ENCODE data around the gene TMEM254.
A peak's percentile ranks its signal among the peaks of the same experiment; 100 is the strongest.
"Not testable (repeated sequence)": the region's sequence is repeated elsewhere in the genome, so short reads cannot be mapped to it uniquely, and the experiment has no call there.

TMEM254 gene, protein sequence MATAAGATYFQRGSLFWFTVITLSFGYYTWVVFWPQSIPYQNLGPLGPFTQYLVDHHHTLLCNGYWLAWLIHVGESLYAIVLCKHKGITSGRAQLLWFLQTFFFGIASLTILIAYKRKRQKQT

DNA sequence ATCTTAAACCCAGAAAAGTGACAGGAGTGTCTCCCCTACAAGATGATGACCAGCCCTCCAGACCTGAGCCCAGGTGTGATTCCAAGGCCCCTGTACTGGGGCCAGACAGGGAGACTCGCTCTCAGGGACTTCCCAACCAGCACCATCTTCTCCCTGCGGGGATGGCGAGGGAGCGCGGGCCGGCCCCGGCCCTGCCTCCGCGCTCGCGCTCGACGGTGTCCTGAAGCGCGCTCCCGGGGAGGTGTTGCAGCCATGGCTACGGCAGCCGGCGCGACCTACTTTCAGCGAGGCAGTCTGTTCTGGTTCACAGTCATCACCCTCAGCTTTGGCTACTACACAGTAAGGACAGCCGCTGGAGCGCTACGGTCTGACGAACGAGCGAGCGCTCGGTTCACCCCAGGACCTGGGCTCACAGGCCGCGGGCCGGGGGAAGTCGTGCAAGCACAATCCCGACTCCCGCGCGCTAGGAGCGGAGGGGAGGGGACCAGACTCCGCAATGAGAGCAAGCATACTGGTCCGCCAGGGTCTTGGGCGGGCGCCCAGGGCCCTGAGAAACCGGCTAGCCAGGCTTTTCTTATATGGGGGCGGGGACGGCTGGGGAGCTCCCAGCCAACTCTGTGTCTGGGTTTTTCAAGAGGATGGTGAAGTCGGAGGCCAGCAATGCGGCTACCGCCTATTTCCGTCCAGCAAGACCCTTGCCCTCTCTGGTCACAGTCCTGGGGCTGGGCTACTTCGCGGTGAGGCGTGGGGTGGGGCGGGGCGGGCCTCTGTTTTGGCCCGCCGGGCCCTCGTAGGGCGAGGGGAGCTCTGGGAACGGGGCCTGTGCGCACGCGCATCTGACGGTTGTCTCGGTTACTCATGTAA, at the start of gene TMEM254:
Gene TMEM254 (plus strand): TSS at position 218 of the 864 bp plus-strand sequence. CDS start 35 bp downstream, at position 253.
- DNase-seq (ENCODE audit: low read depth) = peak; percentile 91
- TF ChIP-seq, protein P1, sequence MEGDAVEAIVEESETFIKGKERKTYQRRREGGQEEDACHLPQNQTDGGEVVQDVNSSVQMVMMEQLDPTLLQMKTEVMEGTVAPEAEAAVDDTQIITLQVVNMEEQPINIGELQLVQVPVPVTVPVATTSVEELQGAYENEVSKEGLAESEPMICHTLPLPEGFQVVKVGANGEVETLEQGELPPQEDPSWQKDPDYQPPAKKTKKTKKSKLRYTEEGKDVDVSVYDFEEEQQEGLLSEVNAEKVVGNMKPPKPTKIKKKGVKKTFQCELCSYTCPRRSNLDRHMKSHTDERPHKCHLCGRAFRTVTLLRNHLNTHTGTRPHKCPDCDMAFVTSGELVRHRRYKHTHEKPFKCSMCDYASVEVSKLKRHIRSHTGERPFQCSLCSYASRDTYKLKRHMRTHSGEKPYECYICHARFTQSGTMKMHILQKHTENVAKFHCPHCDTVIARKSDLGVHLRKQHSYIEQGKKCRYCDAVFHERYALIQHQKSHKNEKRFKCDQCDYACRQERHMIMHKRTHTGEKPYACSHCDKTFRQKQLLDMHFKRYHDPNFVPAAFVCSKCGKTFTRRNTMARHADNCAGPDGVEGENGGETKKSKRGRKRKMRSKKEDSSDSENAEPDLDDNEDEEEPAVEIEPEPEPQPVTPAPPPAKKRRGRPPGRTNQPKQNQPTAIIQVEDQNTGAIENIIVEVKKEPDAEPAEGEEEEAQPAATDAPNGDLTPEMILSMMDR (IDR thresholded peaks at IDR 0.05; ENCODE audit: low read length, missing control alignments) = no peak
- H3K4me3 ChIP-seq (replicated peaks; ENCODE audit: low read depth, low read length) = peak within 1 kb of the TSS; percentile 95

DNA sequence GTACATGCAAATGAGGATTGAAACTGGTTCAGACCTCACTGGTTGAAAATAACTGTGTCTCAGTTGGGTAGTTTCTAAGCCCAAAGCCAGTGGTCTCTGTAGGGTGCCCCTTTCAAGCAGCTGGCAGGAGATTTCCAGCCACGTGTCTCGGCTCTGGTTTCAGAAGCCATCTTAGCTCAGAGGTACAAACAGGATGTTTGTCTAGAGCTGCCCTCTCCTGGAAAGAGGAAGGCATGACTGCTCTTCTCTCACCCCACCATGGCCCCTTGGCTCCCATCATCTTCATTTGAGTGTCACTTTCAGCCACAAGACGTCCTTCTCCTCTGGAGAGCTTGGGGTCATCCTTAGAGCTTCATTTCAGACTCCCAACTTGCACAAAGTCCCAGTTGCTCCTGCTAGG, 49.3 kb upstream of the TMEM254 start:
- H3K4me3 ChIP-seq (replicated peaks; ENCODE audit: low read depth, low read length) = not testable (repeated sequence)
- TF ChIP-seq, protein P1 (IDR thresholded peaks at IDR 0.05; ENCODE audit: low read length, missing control alignments) = peak; percentile 14
- peak; percentile 17 for DNase-seq (ENCODE audit: low read depth)

DNA sequence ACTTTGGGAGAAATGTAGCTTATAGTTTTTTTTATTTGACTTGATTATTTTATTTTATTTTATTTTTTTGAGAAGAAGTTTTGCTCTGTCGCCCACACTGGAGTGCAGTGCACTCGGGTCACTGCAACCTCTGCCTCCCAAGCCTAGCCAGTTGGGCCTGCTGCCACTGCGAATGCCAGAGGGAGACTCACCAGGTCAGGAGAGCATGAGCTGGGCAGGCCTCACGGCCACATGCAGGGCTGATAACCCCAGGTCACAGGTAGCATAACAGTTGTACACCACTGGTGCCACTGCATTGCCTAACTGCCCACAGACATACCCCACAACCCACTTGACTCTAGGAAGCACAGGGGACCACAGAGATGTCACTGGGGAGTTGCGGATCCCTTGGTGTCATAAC, 48.6 kb upstream of the TMEM254 start:
- H3K4me3 ChIP-seq (replicated peaks; ENCODE audit: low read depth, low read length); DNase-seq (ENCODE audit: low read depth): not testable (repeated sequence)

DNA sequence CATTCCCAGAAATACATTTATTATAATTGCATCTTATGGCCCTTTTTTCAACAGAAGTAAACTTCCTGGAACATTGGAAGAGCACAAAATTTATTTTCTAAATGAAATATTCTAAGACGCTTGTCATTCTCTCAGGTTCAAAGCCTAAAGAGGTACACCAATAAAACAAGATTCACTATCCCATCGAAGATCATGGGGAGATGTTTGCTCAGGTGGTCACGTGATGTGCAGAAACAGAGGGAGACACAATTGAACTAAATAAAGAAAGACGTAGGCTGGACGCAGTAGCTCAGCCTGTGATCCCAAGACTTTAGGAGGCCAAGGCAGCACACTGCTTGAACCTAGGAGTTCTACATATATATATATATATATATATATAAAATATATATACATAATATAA, 46.0 kb upstream of the TMEM254 start:
- TF ChIP-seq, protein P1 (IDR thresholded peaks at IDR 0.05; ENCODE audit: low read length, missing control alignments) = no peak
- no peak for DNase-seq (ENCODE audit: low read depth)
- no peak overlapping the region for H3K4me3 ChIP-seq (replicated peaks; ENCODE audit: low read depth, low read length)

DNA sequence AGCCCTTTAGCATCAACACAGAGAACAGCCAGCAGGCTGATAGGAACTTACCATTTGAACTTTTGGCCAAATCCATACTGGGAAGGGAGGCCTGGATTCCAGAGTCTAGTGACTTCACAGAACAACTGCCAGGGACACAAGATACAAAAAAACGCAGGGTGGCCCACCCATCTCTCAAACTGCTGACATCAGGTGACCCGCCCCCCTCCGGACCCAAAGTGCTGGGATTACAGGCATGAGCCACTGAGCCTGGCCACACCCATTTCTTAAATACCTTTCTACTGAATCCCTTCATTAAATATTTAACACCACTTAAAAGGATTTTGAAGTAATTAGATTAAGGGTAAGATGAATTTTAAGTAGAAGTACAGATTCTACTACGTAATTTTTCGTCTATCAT, 43.7 kb upstream of the TMEM254 start:
- not testable (repeated sequence) for H3K4me3 ChIP-seq (replicated peaks; ENCODE audit: low read depth, low read length); DNase-seq (ENCODE audit: low read depth)

DNA sequence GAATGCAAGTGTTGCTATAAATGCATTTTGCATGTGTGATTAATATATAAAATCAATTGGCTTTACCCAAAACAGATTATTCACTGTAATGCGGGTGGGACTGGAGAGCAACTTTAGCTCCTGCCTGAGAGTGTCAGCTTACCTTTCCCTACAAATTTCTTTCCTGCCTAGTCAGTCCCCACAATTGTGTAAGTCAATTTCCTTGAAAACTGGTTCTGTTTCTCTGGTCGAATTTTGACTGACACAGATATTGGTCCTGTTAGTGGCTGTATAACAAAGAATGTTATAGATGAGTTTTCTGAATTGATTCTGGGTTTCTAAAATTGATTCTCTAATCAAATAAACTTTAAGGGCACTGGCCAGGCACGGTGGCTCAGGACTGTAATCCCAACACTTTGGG, 43.0 kb upstream of the TMEM254 start:
- H3K4me3 ChIP-seq (replicated peaks; ENCODE audit: low read depth, low read length); DNase-seq (ENCODE audit: low read depth): not testable (repeated sequence)

DNA sequence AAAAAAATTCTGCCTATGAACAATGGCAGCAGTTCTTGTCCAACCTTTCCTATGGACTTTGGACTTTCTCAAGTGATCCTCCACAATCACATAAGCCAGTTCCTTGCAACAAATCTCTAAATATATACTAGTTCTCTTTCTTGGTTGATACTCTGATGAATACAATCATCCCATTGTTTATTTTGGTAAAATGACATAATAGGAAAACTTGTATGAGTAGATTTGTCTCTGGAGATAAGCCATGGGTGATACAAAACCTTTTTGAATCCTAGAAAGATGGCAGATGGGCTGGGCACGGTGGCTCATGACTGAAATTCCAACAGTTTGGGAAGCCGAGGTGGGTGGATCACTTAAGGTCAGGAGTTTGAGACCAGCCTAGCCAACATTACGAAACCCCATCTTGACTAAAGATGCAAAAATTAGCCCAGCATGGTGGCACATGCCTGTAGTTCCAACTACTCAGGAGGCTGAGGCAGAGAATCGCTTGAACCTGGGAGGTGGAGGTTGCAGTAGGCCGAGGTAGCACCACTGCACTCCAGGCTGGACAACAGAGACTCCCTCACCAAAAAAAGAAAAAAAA, 41.5 kb upstream of the TMEM254 start:
- DNase-seq (ENCODE audit: low read depth); H3K4me3 ChIP-seq (replicated peaks; ENCODE audit: low read depth, low read length): not testable (repeated sequence)

DNA sequence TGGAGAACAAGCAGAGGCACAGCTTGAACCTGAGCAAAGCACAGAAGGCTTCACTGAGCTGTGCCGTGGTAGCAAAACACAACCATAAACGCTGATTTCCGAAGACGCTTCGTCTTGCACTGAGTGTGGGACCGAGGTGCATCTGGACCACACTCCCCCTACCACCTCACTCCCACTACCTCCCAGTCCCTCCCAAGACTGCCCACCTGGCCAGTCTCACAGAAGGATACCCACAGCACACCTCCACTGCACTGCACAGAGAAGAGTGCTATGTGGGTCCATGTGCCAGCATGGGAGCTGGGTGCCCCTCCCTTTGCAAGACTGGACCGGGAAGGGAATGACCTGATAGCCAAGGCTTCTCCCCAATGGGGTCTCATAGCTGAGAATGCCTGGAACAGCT, 40.2 kb upstream of the TMEM254 start:
- not testable (repeated sequence) for DNase-seq (ENCODE audit: low read depth); H3K4me3 ChIP-seq (replicated peaks; ENCODE audit: low read depth, low read length)

DNA sequence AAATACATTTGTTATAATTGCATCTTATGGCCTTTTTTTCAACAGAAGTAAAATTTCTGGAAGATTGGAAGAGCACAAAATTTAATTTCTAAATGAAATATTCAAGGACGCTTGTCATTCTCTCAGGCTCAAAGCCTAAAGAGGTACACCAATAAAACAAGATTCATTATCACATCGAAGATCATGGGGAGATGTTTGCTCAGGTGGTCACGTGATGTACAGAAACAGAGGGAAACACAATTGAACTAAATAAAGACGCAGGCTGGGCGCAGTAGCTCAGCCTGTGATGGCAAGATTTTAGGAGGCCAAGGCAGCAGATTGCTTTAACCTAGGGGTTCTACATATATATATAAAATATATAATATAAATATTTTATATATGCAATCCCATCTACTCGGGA, 37.3 kb upstream of the TMEM254 start:
- no peak overlapping the region for H3K4me3 ChIP-seq (replicated peaks; ENCODE audit: low read depth, low read length)
- no peak for DNase-seq (ENCODE audit: low read depth)
- TF ChIP-seq, protein P1 (IDR thresholded peaks at IDR 0.05; ENCODE audit: low read length, missing control alignments) = no peak

DNA sequence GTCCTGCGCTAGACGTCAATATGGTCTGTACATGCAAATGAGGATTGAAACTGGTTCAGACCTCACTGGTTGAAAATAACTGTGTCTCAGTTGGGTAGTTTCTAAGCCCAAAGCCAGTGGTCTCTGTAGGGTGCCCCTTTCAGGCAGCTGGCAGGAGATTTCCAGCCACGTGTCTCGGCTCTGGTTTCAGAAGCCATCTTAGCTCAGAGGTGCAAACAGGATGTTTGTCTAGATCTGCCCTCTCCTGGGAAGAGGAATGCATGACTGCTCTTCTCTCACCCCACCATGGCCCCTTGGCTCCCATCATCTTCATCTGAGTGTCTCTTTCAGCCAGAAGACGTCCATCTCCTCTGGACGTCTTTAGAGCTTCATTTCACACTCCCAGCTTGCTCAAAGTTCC, 33.5 kb upstream of the TMEM254 start:
- DNase-seq (ENCODE audit: low read depth) = not testable (repeated sequence)

More for the DNA sequence above, 33.5 kb upstream of the TMEM254 start:
- not testable (repeated sequence) for H3K4me3 ChIP-seq (replicated peaks; ENCODE audit: low read depth, low read length)
